Left ventricle myocardium inferior (tissue), 1 donor: ENCODE measurements around the gene FFAR1. TPM values are rescaled to one million over a fixed set of nuclear protein-coding genes. Genes with fewer than 3 reads are reported as not detected.

Experiments
- DNase-seq: peaks from one replicate; pipeline ENCODE4 v3.0.0-alpha.2; 2020
- H3K27ac ChIP-seq: fragments of 200-600 bp; replicated peaks from 2 replicates; pipeline ENCODE4 v1.8.0; 2021
- H3K27me3 ChIP-seq: fragments of 200-600 bp; 2 replicates; pipeline ENCODE4 v1.8.0; 2021; ENCODE audit warnings: low read depth
- H3K36me3 ChIP-seq: fragments of 200-600 bp; 2 replicates; pipeline ENCODE4 v1.8.0; 2021
- H3K4me1 ChIP-seq: fragments of 200-600 bp; 2 replicates; pipeline ENCODE4 v1.8.0; 2021
- H3K4me3 ChIP-seq: fragments of 200-600 bp; 2 replicates; pipeline ENCODE4 v1.8.0; 2021; ENCODE audit warnings: mild to moderate bottlenecking, moderate library complexity
- H3K9me3 ChIP-seq: fragments of 200-600 bp; replicated peaks from 2 replicates; pipeline ENCODE4 v1.8.0; 2021
- CTCF ChIP-seq: fragments of 200-600 bp; IDR thresholded peaks from 2 replicates; pipeline ENCODE4 v1.8.0; 2021; ENCODE audit warnings: antibody characterized with exemption, mild to moderate bottlenecking, borderline replicate concordance
- intact Hi-C: fragments of 100-400 bp; cut with micrococcal nuclease; formaldehyde crosslinking; loops from one replicate; pipeline ENCODE4 v1.11.0; 2022
- total RNA-seq: library from RNA; stranded (reverse); fragmentation: NEBNext Ultra II Directional; extraction: Animal tissue kit (Norgen Biotek cat#: 25700); gene quantifications from one replicate; pipeline ENCODE4 v1.2.1, GENCODE V29; 2021
- donor health status: DM: no; HTN: yes; CAD: no; lungs with severe emphysema.

The FFAR1 gene
- total RNA-seq, 1 donor from 2014 or later: not detected

GRCh38 chr19:35321291-35321690 is 26.4 kb upstream of the FFAR1 start:
- Histone ChIP-seq H3K36me3 (no peaks in the 10 kb centered on the region), H3K9me3 (peaks cover 8% of the 10 kb centered on the region), H3K27ac (no peak overlapping the region), H3K4me3 (no peak overlapping the region), H3K4me1 (peaks cover 20% of the 10 kb centered on the region), H3K27me3 (peaks cover 19% of the 10 kb centered on the region)
- intact Hi-C loops: no loop called here
- TF ChIP-seq CTCF: no peak
- DNase-seq: no peak

GRCh38 chr19:35322014-35322413 is 25.7 kb upstream of the FFAR1 start:
- Histone ChIP-seq H3K27ac (no peak overlapping the region), H3K9me3 (peaks cover 8% of the 10 kb centered on the region), H3K27me3 (peaks cover 25% of the 10 kb centered on the region), H3K4me1 (peaks cover 20% of the 10 kb centered on the region), H3K36me3 (no peaks in the 10 kb centered on the region), H3K4me3 (no peak overlapping the region)
- no peak for TF ChIP-seq CTCF
- intact Hi-C loops: no loop called here
- DNase-seq: no peak

GRCh38 chr19:35327642-35328041 is 20.1 kb upstream of the FFAR1 start:
- no peaks in the 10 kb centered on the region for H3K36me3 ChIP-seq
- H3K27ac ChIP-seq: no peak overlapping the region
- H3K4me3 ChIP-seq: no peak overlapping the region
- peaks cover 63% of the 10 kb centered on the region for H3K27me3 ChIP-seq
- no peak for TF ChIP-seq CTCF
- intact Hi-C loops: no loop called here
- H3K4me1 ChIP-seq: no peaks in the 10 kb centered on the region
- no peaks in the 10 kb centered on the region for H3K9me3 ChIP-seq
- no peak for DNase-seq

- intact Hi-C loops: no loop called here
- H3K4me3 ChIP-seq: no peak within 1 kb of the TSS
- no peaks in the 10 kb centered on the region for H3K36me3 ChIP-seq
- peaks cover 75% of the 10 kb centered on the region for H3K27me3 ChIP-seq
- no peak within 1 kb of the TSS for H3K27ac ChIP-seq
- H3K9me3 ChIP-seq: no peaks in the 10 kb centered on the region
- no peak for TF ChIP-seq CTCF
- H3K4me1 ChIP-seq: no peaks in the 10 kb centered on the region
- DNase-seq: no peak
Measured at GRCh38 chr19:35328851-35329285, 18.8 kb upstream of the FFAR1 start, which contains the start of gene CD22. Gene CD22, plus strand, starts transcription at chr19:35329187. Its CDS starts 2,854 bp downstream, at chr19:35332041.

GRCh38 chr19:35329323-35329722 is 18.4 kb upstream of the FFAR1 start:
- DNase-seq: no peak
- Histone ChIP-seq H3K4me1 (no peaks in the 10 kb centered on the region), H3K27ac (no peak overlapping the region), H3K27me3 (peaks cover 80% of the 10 kb centered on the region), H3K36me3 (no peaks in the 10 kb centered on the region), H3K9me3 (no peaks in the 10 kb centered on the region), H3K4me3 (no peak overlapping the region)
- intact Hi-C loops: no loop called here
- TF ChIP-seq CTCF: no peak

GRCh38 chr19:35330475-35330874 is 17.2 kb upstream of the FFAR1 start:
- H3K9me3 ChIP-seq: no peaks in the 10 kb centered on the region
- no peak for DNase-seq
- TF ChIP-seq CTCF: no peak
- intact Hi-C loops: no loop called here
- no peaks in the 10 kb centered on the region for H3K36me3 ChIP-seq
- H3K27ac ChIP-seq: no peak overlapping the region
- peaks cover 87% of the 10 kb centered on the region for H3K27me3 ChIP-seq
- H3K4me1 ChIP-seq: no peaks in the 10 kb centered on the region
- H3K4me3 ChIP-seq: no peak overlapping the region
